ENCODE results near the gene AK8. TPM values are rescaled to one million over a fixed set of nuclear protein-coding genes. Genes with fewer than 3 reads are reported as not detected.

The AK8 gene
- total RNA-seq, 1 donor from 2014 or later: 0.22 TPM

DNA sequence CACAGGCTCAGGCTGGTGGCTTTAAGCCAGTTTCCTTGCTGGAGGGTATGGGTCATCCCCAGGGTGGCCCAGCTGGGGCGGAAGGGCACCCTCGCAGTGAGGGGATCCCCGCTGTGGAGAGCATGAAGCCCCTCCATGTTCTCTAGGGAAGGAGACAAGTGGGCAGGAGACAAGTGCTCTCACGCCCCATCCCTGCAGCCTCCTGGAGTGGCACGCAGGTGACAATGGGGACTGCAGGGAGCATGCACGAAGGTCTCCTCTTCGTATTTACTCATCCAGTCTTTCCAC, 124.5 kb downstream of the AK8 start:
- Mint-ChIP-seq H3K36me3 (ENCODE audit: low read depth) (no peaks in the 10 kb centered on the region), H3K4me1 (ENCODE audit: low read depth) (peaks cover 7% of the 10 kb centered on the region), H3K4me3 (ENCODE audit: unreplicated experiment) (no peak overlapping the region), H3K9me3 (ENCODE audit: low read depth) (no peaks in the 10 kb centered on the region), H3K27ac (ENCODE audit: unreplicated experiment) (no peak overlapping the region), H3K27me3 (ENCODE audit: low read depth) (peaks cover 22% of the 10 kb centered on the region)
- peak; percentile 68 for DNase-seq (ENCODE audit: low spot score)
- TF ChIP-seq, protein P1, sequence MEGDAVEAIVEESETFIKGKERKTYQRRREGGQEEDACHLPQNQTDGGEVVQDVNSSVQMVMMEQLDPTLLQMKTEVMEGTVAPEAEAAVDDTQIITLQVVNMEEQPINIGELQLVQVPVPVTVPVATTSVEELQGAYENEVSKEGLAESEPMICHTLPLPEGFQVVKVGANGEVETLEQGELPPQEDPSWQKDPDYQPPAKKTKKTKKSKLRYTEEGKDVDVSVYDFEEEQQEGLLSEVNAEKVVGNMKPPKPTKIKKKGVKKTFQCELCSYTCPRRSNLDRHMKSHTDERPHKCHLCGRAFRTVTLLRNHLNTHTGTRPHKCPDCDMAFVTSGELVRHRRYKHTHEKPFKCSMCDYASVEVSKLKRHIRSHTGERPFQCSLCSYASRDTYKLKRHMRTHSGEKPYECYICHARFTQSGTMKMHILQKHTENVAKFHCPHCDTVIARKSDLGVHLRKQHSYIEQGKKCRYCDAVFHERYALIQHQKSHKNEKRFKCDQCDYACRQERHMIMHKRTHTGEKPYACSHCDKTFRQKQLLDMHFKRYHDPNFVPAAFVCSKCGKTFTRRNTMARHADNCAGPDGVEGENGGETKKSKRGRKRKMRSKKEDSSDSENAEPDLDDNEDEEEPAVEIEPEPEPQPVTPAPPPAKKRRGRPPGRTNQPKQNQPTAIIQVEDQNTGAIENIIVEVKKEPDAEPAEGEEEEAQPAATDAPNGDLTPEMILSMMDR (IDR thresholded peaks at IDR 0.05): no peak

DNA sequence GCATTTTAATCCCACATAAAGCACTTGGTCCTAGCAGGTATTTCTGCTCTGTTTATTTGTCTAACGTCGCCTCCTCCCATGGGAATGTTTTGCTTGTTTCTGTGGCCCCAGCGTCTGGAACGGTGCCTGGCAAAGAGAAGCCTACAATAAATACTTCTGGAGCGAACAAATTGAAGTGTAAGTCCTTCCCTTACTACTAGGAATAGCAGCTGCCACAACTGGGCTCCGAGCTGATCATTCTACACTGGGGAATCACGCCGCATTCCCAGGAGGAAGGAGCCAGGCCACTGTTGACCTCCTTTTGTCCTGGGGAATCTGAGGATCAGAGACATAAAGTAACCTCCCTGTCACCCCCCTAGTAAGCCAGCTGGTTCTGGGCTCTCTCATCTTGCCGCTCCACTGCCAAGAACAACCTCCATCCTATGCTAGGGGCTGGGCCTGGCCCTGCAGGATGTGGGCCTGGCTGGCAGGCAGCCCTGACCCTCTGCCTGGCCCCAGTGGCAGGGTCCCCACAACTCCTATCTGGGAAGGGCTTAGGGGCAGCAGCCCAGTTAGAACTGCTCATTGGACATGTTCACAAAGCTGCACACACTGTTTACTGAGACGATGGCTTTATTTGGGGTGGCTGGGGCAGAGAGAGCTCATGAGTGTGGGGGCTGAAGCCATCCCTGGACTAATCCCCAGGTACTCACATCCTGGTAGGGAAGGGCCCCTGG, 125.0 kb downstream of the AK8 start:
- Mint-ChIP-seq H3K27ac (ENCODE audit: unreplicated experiment) (no peak overlapping the region), H3K9me3 (ENCODE audit: low read depth) (no peaks in the 10 kb centered on the region), H3K27me3 (ENCODE audit: low read depth) (peaks cover 22% of the 10 kb centered on the region), H3K4me1 (ENCODE audit: low read depth) (peaks cover 7% of the 10 kb centered on the region), H3K4me3 (ENCODE audit: unreplicated experiment) (no peak overlapping the region), H3K36me3 (ENCODE audit: low read depth) (no peaks in the 10 kb centered on the region)
- TF ChIP-seq, protein P1 (IDR thresholded peaks at IDR 0.05): no peak
- DNase-seq (ENCODE audit: low spot score): peak; percentile 36

- Mint-ChIP-seq H3K27me3 (ENCODE audit: low read depth) (peaks cover 19% of the 10 kb centered on the region), H3K27ac (ENCODE audit: unreplicated experiment) (no peak overlapping the region), H3K9me3 (ENCODE audit: low read depth) (no peaks in the 10 kb centered on the region), H3K4me3 (ENCODE audit: unreplicated experiment) (no peak overlapping the region), H3K36me3 (ENCODE audit: low read depth) (no peaks in the 10 kb centered on the region), H3K4me1 (ENCODE audit: low read depth) (peaks cover 7% of the 10 kb centered on the region)
- DNase-seq (ENCODE audit: low spot score): peak; percentile 30
- TF ChIP-seq, protein P1 (IDR thresholded peaks at IDR 0.05): no peak
Measured at GRCh38 chr9:132750668-132751067, 127.4 kb downstream of the AK8 start.

DNA sequence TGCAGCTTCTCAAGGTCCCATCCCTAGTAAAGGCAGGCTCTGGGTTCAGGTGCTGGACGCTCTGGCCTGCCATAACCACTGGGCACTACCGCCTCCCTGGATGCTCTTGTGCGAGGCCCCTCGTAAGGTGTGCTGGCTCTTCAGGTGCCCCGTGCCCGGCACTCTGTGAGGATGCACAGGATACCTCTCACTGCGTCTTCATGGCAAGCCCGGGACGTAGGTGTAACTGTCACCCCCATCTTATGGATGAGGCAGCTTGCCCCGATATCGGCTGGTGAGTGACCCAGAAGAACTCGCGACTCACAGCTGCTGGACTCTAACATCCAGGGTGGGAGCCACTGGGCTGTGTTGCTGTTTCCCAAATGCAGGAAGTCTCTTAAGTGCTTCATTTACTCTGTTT, 128.8 kb downstream of the AK8 start:
- H3K4me3 Mint-ChIP-seq (ENCODE audit: unreplicated experiment): no peak overlapping the region
- DNase-seq (ENCODE audit: low spot score): peak; percentile 57
- H3K9me3 Mint-ChIP-seq (ENCODE audit: low read depth): no peaks in the 10 kb centered on the region
- peaks cover 17% of the 10 kb centered on the region for H3K4me1 Mint-ChIP-seq (ENCODE audit: low read depth)
- TF ChIP-seq, protein P1 (IDR thresholded peaks at IDR 0.05): no peak
- no peaks in the 10 kb centered on the region for H3K36me3 Mint-ChIP-seq (ENCODE audit: low read depth)
- no peak overlapping the region for H3K27ac Mint-ChIP-seq (ENCODE audit: unreplicated experiment)
- H3K27me3 Mint-ChIP-seq (ENCODE audit: low read depth): peaks cover 26% of the 10 kb centered on the region

GRCh38 chr9:132748450-132748849, 129.6 kb downstream of the AK8 start:
- no peak overlapping the region for H3K4me3 Mint-ChIP-seq (ENCODE audit: unreplicated experiment)
- TF ChIP-seq, protein P1 (IDR thresholded peaks at IDR 0.05): no peak
- H3K27ac Mint-ChIP-seq (ENCODE audit: unreplicated experiment): no peak overlapping the region
- no peaks in the 10 kb centered on the region for H3K36me3 Mint-ChIP-seq (ENCODE audit: low read depth)
- DNase-seq (ENCODE audit: low spot score): peak; percentile 33
- no peaks in the 10 kb centered on the region for H3K9me3 Mint-ChIP-seq (ENCODE audit: low read depth)
- peaks cover 28% of the 10 kb centered on the region for H3K27me3 Mint-ChIP-seq (ENCODE audit: low read depth)
- H3K4me1 Mint-ChIP-seq (ENCODE audit: low read depth): peaks cover 25% of the 10 kb centered on the region

All from chondrocyte (in vitro differentiated cells).